Ascending aorta (tissue), 2 donors: Measurements from ENCODE around the gene KCNIP4. TPM values are rescaled to one million over a fixed set of nuclear protein-coding genes. Genes with fewer than 3 reads are reported as not detected.

Experiments
- DNase-seq, 2 donors: peaks; one replicate each; pipeline ENCODE4 v3.0.0-alpha.2; 2019; ENCODE audit warnings: low spot score in 2 of 2
- H3K27ac ChIP-seq, 2 donors: fragments of 200-600 bp; sonication (generic); one replicate each; pipeline ENCODE4 v1.5.1; 2016 to 2017; ENCODE audit warnings: mild to moderate bottlenecking in 1 of 2
- H3K27me3 ChIP-seq: fragments of 200-600 bp; sonication (generic); one replicate; pipeline ENCODE4 v1.5.1; 2017
- H3K36me3 ChIP-seq, 2 donors: fragments of 200-600 bp; sonication (generic); one replicate each; pipeline ENCODE4 v1.5.1; 2016
- H3K4me1 ChIP-seq, 2 donors: fragments of 200-600 bp; sonication (generic); one replicate each; pipeline ENCODE4 v1.5.1; 2016 to 2017; ENCODE audit warnings: mild to moderate bottlenecking in 1 of 2
- H3K4me3 ChIP-seq, 2 donors: fragments of 200-600 bp; sonication (generic); one replicate each; pipeline ENCODE4 v1.5.1; 2016 to 2017; ENCODE audit warnings: mild to moderate bottlenecking in 1 of 2
- H3K9me3 ChIP-seq, 2 donors: fragments of 200-600 bp; sonication (generic); one replicate each; pipeline ENCODE4 v1.5.1; 2016
- intact Hi-C: fragments of 100-400 bp; cut with DNase I; formaldehyde crosslinking; loops from one replicate; pipeline ENCODE4 v1.15.1; 2023
- total RNA-seq: library from RNA; depleted of rRNA; stranded (reverse); fragments of >200 nt; gene quantifications from one replicate; pipeline ENCODE4 v1.1.0, GENCODE V29; 2016
- TF ChIP-seq, protein P1 (sequence below), 3 experiments: fragments of 200-600 bp in 2 of 3; fragments of 450-650 bp in 1 of 3; sonication (generic) in 2 of 3; IDR thresholded peaks; one replicate each; pipeline ENCODE4 v1.5.1; 2016 to 2019; ENCODE audit warnings: antibody characterized with exemption in 3 of 3, mild to moderate bottlenecking in 1 of 3, moderate library complexity in 1 of 3

Gene KCNIP4
- total RNA-seq, 1 donor from 2014 or later, result not detected

DNA sequence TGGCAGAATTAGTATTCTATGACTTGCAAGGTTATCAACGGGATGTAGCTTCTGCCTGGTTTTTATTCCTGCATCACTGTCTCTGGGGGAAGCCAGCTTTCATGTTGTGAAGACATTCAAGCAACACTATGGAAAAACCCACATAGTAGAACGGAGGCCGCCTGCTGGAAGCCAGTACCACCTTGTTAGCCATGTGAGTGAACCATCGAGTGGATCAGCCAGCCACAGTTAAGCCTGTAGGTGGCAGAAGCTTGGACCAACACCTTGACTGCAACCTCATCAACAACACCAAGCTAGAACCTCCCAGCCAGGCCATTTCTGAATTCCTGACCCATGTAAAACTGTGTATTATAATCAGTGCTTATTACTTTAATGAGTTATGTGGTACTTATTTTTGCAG lies 538.2 kb downstream of the KCNIP4 start:
- Histone ChIP-seq H3K4me1 (no peaks in the 10 kb centered on the region), H3K9me3 (no peaks in the 10 kb centered on the region), H3K4me3 (no peak overlapping the region), H3K36me3 (no peaks in the 10 kb centered on the region), H3K27ac (no peak overlapping the region), H3K27me3 (no peaks in the 10 kb centered on the region)
- DNase-seq, result no peak
- TF ChIP-seq, protein P1, sequence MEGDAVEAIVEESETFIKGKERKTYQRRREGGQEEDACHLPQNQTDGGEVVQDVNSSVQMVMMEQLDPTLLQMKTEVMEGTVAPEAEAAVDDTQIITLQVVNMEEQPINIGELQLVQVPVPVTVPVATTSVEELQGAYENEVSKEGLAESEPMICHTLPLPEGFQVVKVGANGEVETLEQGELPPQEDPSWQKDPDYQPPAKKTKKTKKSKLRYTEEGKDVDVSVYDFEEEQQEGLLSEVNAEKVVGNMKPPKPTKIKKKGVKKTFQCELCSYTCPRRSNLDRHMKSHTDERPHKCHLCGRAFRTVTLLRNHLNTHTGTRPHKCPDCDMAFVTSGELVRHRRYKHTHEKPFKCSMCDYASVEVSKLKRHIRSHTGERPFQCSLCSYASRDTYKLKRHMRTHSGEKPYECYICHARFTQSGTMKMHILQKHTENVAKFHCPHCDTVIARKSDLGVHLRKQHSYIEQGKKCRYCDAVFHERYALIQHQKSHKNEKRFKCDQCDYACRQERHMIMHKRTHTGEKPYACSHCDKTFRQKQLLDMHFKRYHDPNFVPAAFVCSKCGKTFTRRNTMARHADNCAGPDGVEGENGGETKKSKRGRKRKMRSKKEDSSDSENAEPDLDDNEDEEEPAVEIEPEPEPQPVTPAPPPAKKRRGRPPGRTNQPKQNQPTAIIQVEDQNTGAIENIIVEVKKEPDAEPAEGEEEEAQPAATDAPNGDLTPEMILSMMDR (IDR thresholded peaks at IDR 0.05), result no peak
- intact Hi-C loops, result no loop called here

DNA sequence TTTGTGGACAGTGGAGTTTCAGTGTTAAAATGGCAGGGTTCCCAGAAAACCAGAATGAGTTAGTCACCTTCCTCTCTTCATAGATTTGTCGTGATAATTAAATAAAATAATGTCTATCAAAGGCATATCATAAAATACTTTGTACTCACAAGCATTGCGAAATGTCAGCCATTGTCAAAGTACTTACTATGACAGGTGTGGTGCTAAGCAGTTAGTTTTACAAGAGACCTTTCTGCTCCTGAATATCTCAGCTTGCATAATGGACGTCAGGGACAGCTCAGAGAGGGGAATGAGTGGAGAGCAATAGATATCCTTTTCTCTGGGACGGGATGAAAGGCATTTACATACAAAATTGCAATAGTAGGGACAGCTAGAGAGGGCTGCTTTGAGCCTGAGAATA lies 560.9 kb downstream of the KCNIP4 start:
- H3K4me3 ChIP-seq, result no peak overlapping the region
- H3K27ac ChIP-seq, result no peak overlapping the region
- H3K36me3 ChIP-seq, result no peaks in the 10 kb centered on the region
- H3K4me1 ChIP-seq, result no peaks in the 10 kb centered on the region
- no peaks in the 10 kb centered on the region for H3K27me3 ChIP-seq
- no peaks in the 10 kb centered on the region for H3K9me3 ChIP-seq
- TF ChIP-seq, protein P1 (IDR thresholded peaks at IDR 0.05), result no peak
- intact Hi-C loops, result no loop called here
- DNase-seq, result no peak

DNA sequence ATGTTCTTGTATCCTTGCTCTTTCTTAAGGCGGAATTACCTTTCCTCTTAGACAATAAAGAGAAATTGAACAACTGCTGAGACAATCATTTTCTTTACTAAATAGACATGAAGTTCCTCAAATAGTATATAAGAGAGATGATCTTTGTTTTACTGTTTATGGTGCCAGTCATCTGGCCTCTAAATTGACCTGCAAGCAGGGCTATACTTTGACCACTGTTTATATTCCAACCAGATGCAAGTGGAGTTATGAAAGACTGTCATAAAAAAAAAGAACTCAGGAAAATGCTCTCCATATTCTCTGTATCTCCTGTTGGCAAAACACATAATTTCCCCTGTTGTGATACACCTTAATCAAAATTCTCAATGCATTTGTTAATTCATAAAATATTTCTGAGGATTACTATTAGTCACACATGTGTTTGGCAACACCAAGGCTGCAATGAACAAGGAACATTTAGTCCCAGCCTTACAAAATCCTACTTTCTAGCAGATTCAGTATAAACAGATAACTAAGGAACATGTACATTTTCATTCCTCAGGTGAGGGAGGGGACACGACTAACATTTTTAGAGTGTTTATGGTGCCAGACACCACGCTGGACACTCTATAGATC lies 562.3 kb downstream of the KCNIP4 start:
- no peaks in the 10 kb centered on the region for H3K27me3 ChIP-seq
- no peaks in the 10 kb centered on the region for H3K36me3 ChIP-seq
- TF ChIP-seq, protein P1 (IDR thresholded peaks at IDR 0.05), result no peak
- no peak overlapping the region for H3K27ac ChIP-seq
- H3K4me3 ChIP-seq, result no peak overlapping the region
- DNase-seq, result no peak
- no peaks in the 10 kb centered on the region for H3K4me1 ChIP-seq
- no peaks in the 10 kb centered on the region for H3K9me3 ChIP-seq
- intact Hi-C loops, result no loop called here

DNA sequence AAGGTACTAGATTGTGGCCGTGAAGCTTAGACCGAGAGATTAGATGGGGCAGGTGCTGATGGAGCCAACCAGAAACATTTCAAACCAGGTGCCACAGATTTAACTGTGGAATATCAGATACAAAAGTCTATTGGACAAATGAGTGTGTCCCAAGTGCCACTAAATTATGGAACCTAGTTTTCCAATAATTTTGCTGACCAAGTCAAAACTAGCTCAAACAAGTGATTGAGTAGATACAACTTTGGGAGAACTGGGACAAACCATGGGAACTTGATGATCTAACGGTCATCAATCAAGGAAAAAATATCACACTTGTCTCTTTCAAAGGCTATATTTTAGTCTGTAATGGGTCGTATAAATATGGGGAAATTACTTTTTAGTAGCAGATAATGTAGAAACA lies 562.9 kb downstream of the KCNIP4 start:
- Histone ChIP-seq H3K36me3 (no peaks in the 10 kb centered on the region), H3K27ac (no peak overlapping the region), H3K9me3 (no peaks in the 10 kb centered on the region), H3K27me3 (no peaks in the 10 kb centered on the region), H3K4me3 (no peak overlapping the region), H3K4me1 (no peaks in the 10 kb centered on the region)
- no peak for DNase-seq
- intact Hi-C loops, result no loop called here
- TF ChIP-seq, protein P1 (IDR thresholded peaks at IDR 0.05), result no peak

DNA sequence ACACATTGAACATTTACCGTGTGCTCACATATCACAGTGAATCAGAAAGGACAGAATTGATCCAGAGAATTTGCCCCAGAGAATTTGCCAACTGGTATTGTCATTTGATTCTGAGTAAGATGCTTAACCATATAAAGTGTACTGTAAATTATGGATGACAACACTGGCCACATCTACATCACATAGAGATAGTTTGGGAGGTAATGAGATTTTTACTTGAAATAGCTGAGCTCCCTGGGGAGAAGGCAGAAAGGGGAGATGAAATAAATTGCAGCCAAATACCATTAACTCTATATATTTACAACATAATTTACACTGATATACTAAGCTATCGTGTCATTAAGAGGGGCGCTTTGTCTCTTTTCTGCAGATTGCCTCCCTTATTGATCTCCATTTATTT lies 564.0 kb downstream of the KCNIP4 start:
- no peaks in the 10 kb centered on the region for H3K9me3 ChIP-seq
- no peak overlapping the region for H3K4me3 ChIP-seq
- H3K36me3 ChIP-seq, result no peaks in the 10 kb centered on the region
- H3K4me1 ChIP-seq, result no peaks in the 10 kb centered on the region
- TF ChIP-seq, protein P1 (IDR thresholded peaks at IDR 0.05), result no peak
- intact Hi-C loops, result no loop called here
- H3K27ac ChIP-seq, result no peak overlapping the region
- H3K27me3 ChIP-seq, result no peaks in the 10 kb centered on the region
- no peak for DNase-seq

DNA sequence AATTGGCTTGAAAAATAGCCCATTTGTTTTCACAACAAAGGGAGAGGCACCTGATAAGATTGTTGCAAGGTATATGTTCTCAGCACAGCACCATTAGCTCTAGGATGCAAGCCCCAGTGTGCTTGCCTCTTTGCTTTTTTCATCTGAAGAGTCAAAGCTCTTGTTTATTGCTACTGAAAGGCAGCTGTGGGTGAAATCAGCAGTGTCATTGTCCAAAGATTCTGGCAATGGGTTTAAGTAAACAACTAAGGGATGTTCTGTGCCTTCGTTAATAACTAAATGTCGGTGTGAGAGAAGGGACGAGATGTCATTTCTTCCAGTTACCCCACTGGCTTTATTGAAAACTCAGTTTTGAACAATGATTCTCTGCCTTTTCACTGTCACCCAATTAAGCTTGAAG lies 567.7 kb downstream of the KCNIP4 start:
- intact Hi-C loops, result no loop called here
- no peak for DNase-seq
- TF ChIP-seq, protein P1 (IDR thresholded peaks at IDR 0.05), result no peak
- Histone ChIP-seq H3K27ac (no peak overlapping the region), H3K36me3 (no peaks in the 10 kb centered on the region), H3K4me3 (no peak overlapping the region), H3K9me3 (no peaks in the 10 kb centered on the region), H3K4me1 (no peaks in the 10 kb centered on the region), H3K27me3 (no peaks in the 10 kb centered on the region)
